Spinal cord (tissue), 10 donors: ENCODE results near the gene THPO. TPM values are rescaled to one million over a fixed set of nuclear protein-coding genes. Genes with fewer than 3 reads are reported as not detected.

Experiments
- DNase-seq, 6 donors: peaks; one replicate each; pipeline versions ENCODE4 v3.0.0 to v3.0.0-alpha.2; 2013 to 2015; ENCODE audit warnings: low spot score in 6 of 6, low read depth in 4 of 6
- H3K27ac ChIP-seq: one replicate; pipeline ENCODE4 v1.5.1; 2013; ENCODE audit warnings: low read depth, low read length, control low read depth
- H3K27me3 ChIP-seq: one replicate; pipeline ENCODE4 v1.6.1; 2013; ENCODE audit warnings: low read length; ENCODE audit not compliant: control insufficient read depth, insufficient read depth
- H3K36me3 ChIP-seq: one replicate; pipeline ENCODE4 v1.6.1; 2013; ENCODE audit warnings: low read length; ENCODE audit not compliant: control insufficient read depth, insufficient read depth
- H3K4me1 ChIP-seq: one replicate; pipeline ENCODE4 v1.6.1; 2013; ENCODE audit warnings: low read length; ENCODE audit not compliant: control insufficient read depth, insufficient read depth
- H3K4me3 ChIP-seq: one replicate; pipeline ENCODE4 v1.5.1; 2013; ENCODE audit warnings: low read depth, low read length, control low read depth
- H3K9me3 ChIP-seq: one replicate; pipeline ENCODE4 v1.6.1; 2013; ENCODE audit warnings: low read length; ENCODE audit not compliant: control insufficient read depth, insufficient read depth
- WGBS: methylation state at CpG from one replicate; pipeline ENCODE4 v1.1.5; 2013; ENCODE audit warnings: missing lambda C conversion rate; ENCODE audit not compliant: insufficient coverage; 5-methylcytosine and 5-hydroxymethylcytosine counted together
- polyA plus RNA-seq, 2 donors: library from polyadenylated mRNA; unstranded; fragments of 120-200 nt; gene quantifications; one replicate each; pipeline ENCODE4 v1.2.1, GENCODE V29; 2013; ENCODE audit not compliant: insufficient read length in 2 of 2
- total RNA-seq, 2 donors: library from RNA; depleted of rRNA in 1 of 2; stranded (reverse); fragments of 120-200 nt in 1 of 2; fragments of >200 nt in 1 of 2; gene quantifications; one replicate each; pipeline versions ENCODE4 v1.2.3 to v1.2.4, GENCODE V29; 2013 to 2014
- donor health status: healthy.

THPO gene
- total and polyA plus RNA-seq, 4 donors, result 0.40 to 2.6 (median 1.9) TPM

GRCh38 chr3:184358921-184359350, 19.1 kb downstream of the THPO start:
- peaks cover 44% of the 10 kb centered on the region for H3K4me1 ChIP-seq
- no peak overlapping the region for H3K4me3 ChIP-seq
- DNase-seq, result no peak
- WGBS, result 63% methylated on average over 10 of the region's 14 CpGs
- no peaks in the 10 kb centered on the region for H3K9me3 ChIP-seq
- H3K36me3 ChIP-seq, result peaks cover 57% of the 10 kb centered on the region
- H3K27me3 ChIP-seq, result no peaks in the 10 kb centered on the region
- no peak overlapping the region for H3K27ac ChIP-seq

DNA sequence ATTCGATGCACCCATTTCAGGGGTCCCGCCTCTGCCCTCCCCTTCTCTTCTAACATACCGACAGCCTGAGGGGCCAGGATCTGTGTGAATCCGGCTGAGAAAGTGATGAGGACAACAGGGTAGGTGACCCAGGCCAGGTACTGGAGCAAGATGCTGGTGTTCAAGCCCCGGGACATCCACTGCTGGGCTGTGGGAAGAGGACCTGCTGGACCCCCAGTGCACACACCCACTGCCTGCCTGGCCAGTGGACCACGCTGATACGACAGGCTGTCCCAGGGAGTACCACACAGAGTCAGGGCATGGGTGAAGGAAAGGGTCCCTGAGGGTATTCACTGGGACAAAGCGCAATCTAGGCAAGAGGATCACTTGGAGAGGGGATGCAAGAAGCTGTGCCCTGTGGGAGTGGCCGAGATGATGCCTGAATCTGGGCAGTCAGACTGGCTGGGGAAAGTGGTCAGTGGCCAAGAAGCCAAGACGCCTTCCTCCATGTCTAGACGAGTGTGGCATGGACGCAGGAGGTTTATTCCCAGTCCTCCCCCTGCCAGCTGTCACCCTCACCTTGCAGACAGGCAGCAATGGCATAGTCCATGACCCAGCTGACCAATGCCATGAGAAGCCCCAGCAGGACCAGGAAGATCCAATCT, 19.8 kb downstream of the THPO start:
- 98% methylated on average over 12 of the region's 12 CpGs for WGBS
- peaks cover 39% of the 10 kb centered on the region for H3K4me1 ChIP-seq
- no peak overlapping the region for H3K4me3 ChIP-seq
- H3K27me3 ChIP-seq, result no peaks in the 10 kb centered on the region
- no peak overlapping the region for H3K27ac ChIP-seq
- peaks cover 61% of the 10 kb centered on the region for H3K36me3 ChIP-seq
- H3K9me3 ChIP-seq, result no peaks in the 10 kb centered on the region
- DNase-seq, result no peak

DNA sequence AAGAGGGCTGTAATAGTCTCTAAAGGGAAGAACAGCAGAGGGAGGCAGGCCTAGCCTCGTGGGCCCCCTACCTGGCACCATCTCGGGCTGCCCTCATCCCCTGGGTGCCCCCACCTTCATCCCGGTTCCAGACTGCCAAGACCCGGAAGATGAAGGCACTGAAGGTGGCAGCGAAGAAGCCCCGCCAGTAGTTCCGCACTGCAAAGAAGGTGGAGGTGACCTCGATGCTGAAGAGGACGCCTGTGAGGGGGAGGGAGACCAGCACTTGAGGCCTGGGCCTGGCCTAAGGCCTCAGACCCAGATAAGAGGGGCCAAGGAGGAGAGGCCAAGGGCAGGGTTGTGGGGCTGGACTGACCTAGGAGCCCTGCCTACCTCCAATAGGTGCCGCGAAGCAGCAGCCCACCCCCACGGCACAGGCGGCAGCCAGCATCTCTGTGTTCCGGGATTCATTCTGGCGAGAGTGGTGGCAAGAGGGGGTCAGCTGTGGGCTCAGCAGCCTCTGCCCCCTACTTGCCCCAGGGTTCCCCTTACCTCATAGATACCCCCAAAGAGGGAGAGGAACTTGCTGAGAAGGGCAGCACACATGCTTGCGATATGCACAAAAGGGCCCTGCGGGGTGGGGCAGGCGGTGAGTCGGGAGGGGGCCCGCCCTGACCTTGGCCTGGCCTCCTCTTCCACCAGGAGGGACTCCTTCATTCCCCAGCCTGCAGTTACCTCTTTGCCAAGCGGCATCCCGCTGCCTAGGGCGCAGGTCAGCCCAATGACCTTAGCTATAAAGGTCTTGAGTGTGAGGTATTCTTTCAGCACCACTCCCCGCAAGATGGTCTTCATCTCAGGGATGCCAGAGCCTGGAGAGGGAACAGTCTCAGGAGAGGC, 20.5 kb downstream of the THPO start:
- DNase-seq, result no peak
- H3K9me3 ChIP-seq, result no peaks in the 10 kb centered on the region
- no peaks in the 10 kb centered on the region for H3K27me3 ChIP-seq
- H3K4me1 ChIP-seq, result peaks cover 41% of the 10 kb centered on the region
- peaks cover 68% of the 10 kb centered on the region for H3K36me3 ChIP-seq
- 89% methylated on average over 16 of the region's 24 CpGs for WGBS
- H3K27ac ChIP-seq, result no peak overlapping the region
- no peak overlapping the region for H3K4me3 ChIP-seq

- WGBS, result 85% methylated on average over 17 of the region's 18 CpGs
- Histone ChIP-seq H3K4me1 (peaks cover 40% of the 10 kb centered on the region), H3K4me3 (no peak overlapping the region), H3K9me3 (no peaks in the 10 kb centered on the region), H3K27me3 (no peaks in the 10 kb centered on the region), H3K36me3 (peaks cover 84% of the 10 kb centered on the region), H3K27ac (no peak overlapping the region)
- DNase-seq, result no peak
Observed at GRCh38 chr3:184355261-184356040, 22.6 kb downstream of the THPO start.

DNA sequence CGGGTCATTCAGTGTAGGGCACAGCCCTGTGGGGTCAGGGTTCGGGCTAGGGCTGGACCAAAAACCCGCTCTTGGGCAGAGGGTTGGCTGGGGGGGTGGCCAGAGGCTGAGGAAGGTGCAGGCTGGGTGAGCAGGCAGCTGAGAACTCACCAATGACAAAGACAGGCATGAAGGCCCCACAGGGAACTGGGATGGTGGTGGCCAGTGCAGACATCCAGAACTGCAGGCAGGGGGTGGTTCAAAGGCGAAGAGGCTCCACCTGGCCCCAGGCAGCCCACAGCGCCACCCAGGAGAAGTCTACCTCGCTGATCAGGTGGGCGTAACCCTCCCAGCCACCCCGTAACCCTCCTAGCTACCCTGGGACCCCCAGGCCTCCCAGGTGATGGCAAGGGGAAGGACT, 23.3 kb downstream of the THPO start:
- WGBS, result 73% methylated on average over 4 of the region's 8 CpGs
- DNase-seq, result no peak
- peaks cover 84% of the 10 kb centered on the region for H3K36me3 ChIP-seq
- H3K27me3 ChIP-seq, result no peaks in the 10 kb centered on the region
- H3K9me3 ChIP-seq, result no peaks in the 10 kb centered on the region
- H3K4me1 ChIP-seq, result peaks cover 34% of the 10 kb centered on the region
- H3K4me3 ChIP-seq, result no peak overlapping the region
- no peak overlapping the region for H3K27ac ChIP-seq

DNA sequence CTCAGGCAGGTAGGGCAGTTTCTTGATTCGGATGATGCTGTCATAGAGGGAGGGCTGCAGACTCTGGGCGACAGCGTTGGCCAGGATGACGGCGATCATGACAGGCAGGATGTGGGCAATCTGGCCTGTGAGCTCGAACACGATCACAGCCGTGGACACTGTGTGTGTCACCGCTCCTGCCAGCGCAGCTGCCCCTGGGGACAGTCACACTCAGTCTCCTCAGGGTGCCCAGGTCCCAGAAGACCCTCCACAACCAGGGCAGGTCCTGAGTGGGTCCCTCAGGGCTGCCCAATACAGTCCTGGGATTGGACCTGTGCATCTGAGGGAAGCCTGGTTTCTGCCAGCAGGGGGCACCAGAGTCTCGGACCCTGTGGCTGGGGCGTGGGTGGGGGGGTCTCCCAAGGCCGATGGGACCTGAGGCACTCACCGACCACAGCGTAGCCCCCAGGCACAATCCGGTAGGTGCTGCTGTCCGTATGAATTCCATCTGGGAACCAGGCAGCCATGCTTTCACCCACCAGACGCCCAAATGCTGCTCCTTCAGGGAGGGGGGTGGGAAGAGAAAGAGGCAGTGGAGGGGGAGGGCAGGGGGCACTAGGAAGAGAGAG, 23.8 kb downstream of the THPO start:
- WGBS, result 75% methylated on average over 13 of the region's 18 CpGs
- Histone ChIP-seq H3K27ac (no peak overlapping the region), H3K4me1 (peaks cover 28% of the 10 kb centered on the region)

DNA sequence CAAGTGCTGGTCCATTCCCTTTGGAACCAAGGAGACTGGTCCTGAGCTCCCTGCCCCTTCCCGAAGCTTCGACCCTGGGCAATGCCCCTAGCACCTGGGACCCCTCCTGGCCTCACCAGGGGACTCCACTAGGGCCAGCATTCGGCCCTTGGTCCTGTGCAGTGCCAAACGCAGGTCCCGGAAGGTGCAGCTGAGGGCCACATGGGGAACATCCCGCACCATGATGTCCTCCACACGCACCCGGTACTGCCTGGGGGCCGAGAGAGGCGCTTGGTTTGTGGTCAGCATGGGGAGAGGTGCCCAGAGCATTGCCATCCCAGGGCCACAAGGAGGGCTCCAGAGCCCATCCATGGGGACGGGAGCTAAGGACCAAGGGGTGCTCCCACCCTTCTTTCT, 24.5 kb downstream of the THPO start:
- 93% methylated on average over 11 of the region's 11 CpGs for WGBS
- peaks cover 76% of the 10 kb centered on the region for H3K36me3 ChIP-seq
- no peak overlapping the region for H3K4me3 ChIP-seq

More for the DNA sequence above, 23.8 kb downstream of the THPO start:
- Histone ChIP-seq H3K4me3 (no peak overlapping the region), H3K9me3 (no peaks in the 10 kb centered on the region), H3K36me3 (peaks cover 81% of the 10 kb centered on the region), H3K27me3 (no peaks in the 10 kb centered on the region)
- no peak for DNase-seq

DNA sequence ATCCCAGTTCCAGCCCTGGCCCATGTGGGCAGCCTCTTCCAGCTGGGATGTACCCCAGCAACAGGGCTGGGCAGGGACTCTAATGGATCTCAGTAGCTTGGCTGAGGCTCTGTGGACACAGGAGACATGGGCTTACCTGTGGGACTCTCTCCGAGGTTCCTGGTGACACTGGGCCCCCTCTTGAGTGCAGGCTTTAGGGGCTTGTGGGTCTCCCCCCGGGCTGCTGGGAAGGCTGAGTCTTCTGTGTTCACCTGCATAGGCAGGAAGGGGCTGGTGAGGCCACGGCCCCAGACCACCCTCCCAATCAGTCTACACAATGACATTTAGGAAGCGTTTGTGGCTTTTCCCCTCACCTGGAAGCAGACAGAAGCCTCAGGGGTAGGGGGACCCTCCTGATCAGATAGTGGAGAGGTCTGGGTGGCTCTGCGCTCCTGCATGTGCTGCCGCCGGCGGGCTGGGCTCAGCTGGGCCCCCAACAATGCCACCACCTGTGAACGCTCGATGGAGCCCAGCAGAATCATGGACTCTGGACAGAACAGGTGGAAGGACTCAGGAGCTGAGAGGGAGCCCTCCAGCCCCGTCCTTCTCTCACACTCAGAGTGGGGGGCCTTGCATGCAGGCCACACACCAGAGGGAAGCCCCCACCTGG, 25.0 kb downstream of the THPO start:
- no peak overlapping the region for H3K27ac ChIP-seq
- no peak overlapping the region for H3K4me3 ChIP-seq
- H3K27me3 ChIP-seq, result no peaks in the 10 kb centered on the region
- DNase-seq, result no peak
- peaks cover 71% of the 10 kb centered on the region for H3K36me3 ChIP-seq
- no peaks in the 10 kb centered on the region for H3K9me3 ChIP-seq
- peaks cover 23% of the 10 kb centered on the region for H3K4me1 ChIP-seq
- 95% methylated on average over 9 of the region's 11 CpGs for WGBS

More for the DNA sequence above, 24.5 kb downstream of the THPO start:
- no peaks in the 10 kb centered on the region for H3K9me3 ChIP-seq
- no peak for DNase-seq
- H3K27me3 ChIP-seq, result no peaks in the 10 kb centered on the region
- peaks cover 23% of the 10 kb centered on the region for H3K4me1 ChIP-seq
- no peak overlapping the region for H3K27ac ChIP-seq
